Stimulated activated naive CD4-positive, alpha-beta T cell (primary cell): ENCODE data around the gene SNAPC3.

Experiments used
- DNase-seq, 6 experiments: peaks; one replicate each; lab custom pipeline; 2025; lab: John Stamatoyannopoulos, UW

Gene SNAPC3

GRCh38 chr9:15492485-15493150 is 69.9 kb downstream of the SNAPC3 start:
- no peak for DNase-seq

- no peak for DNase-seq
Measured at GRCh38 chr9:15498246-15498995, 75.7 kb downstream of the SNAPC3 start.

- no peak for DNase-seq
Measured at GRCh38 chr9:15499139-15499538, 76.5 kb downstream of the SNAPC3 start.

- peak in 1 of 6 experiments; percentile 15 for DNase-seq
Measured at GRCh38 chr9:15501179-15501578, 78.5 kb downstream of the SNAPC3 start.

GRCh38 chr9:15501803-15502202 is 79.1 kb downstream of the SNAPC3 start:
- no peak for DNase-seq

- DNase-seq: peak in 1 of 6 experiments; percentile 5
Measured at GRCh38 chr9:15505921-15506320, 83.2 kb downstream of the SNAPC3 start.

GRCh38 chr9:15509931-15510788 is 87.5 kb downstream of the SNAPC3 start:
- peak; percentile 41 to 73 (median 62) for DNase-seq

GRCh38 chr9:15510789-15511575 is 88.3 kb downstream of the SNAPC3 start, which contains the start of gene PSIP1:
TSS of gene PSIP1 (minus strand) at chr9:15510970. CDS start at chr9:15510188, 782 bp downstream.
- DNase-seq: peak; percentile 82 to 97 (median 90)
